ENCODE results near the gene RHBDL1.

- no peak for TF ChIP-seq CTCF (IDR thresholded peaks at IDR 0.05)
- no peak for TF ChIP-seq POLR2A (IDR thresholded peaks at IDR 0.05)
- TF ChIP-seq POLR2AphosphoS5 (IDR thresholded peaks at IDR 0.05; ENCODE audit: insufficient read depth in 1 of 2, low read depth in 1 of 2), result no peak
Measured at GRCh38 chr16:682493-683395, 7.3 kb downstream of the RHBDL1 start.

Measured in vagina (tissue), 2 donors.